Type B pancreatic cell (in vitro differentiated cells): ENCODE data around the gene GNG3. TPM values are rescaled to one million over a fixed set of nuclear protein-coding genes. Genes with fewer than 3 reads are reported as not detected.
A peak's percentile ranks its signal among the peaks of the same experiment; 100 is the strongest.

Source experiments
- DNase-seq: peaks from one replicate; pipeline ENCODE4 v3.0.0; 2021; ENCODE audit warnings: mixed read lengths; ENCODE audit not compliant: unreplicated experiment; ENCODE audit errors: extremely low spot score
- H3K27ac Mint-ChIP-seq: 2 replicates; pipeline ENCODE4 v1.8.0; 2021; ENCODE audit warnings: mild to moderate bottlenecking, mixed read lengths
- H3K27me3 Mint-ChIP-seq: 2 replicates; pipeline ENCODE4 v1.8.0; 2021; ENCODE audit warnings: mixed read lengths
- H3K36me3 Mint-ChIP-seq: 2 replicates; pipeline ENCODE4 v1.8.0; 2021; ENCODE audit warnings: mixed read lengths
- H3K4me1 Mint-ChIP-seq: one replicate; pipeline ENCODE4 v1.8.0; 2021; ENCODE audit warnings: mixed read lengths; ENCODE audit not compliant: unreplicated experiment
- H3K4me3 Mint-ChIP-seq: 2 replicates; pipeline ENCODE4 v1.8.0; 2021; ENCODE audit warnings: mild to moderate bottlenecking, mixed read lengths
- H3K9me3 Mint-ChIP-seq: 2 replicates; pipeline ENCODE4 v1.8.0; 2021; ENCODE audit warnings: mixed read lengths
- total RNA-seq: library from RNA; stranded (reverse); gene quantifications from 2 replicates; pipeline ENCODE4 v1.2.1, GENCODE V29; 2021; ENCODE audit warnings: low replicate concordance
- TF ChIP-seq, protein P1 (sequence below): fragments of 200-600 bp; sonication (generic); conservative IDR thresholded peaks from 2 replicates; pipeline ENCODE4 v1.5.0; 2021; ENCODE audit warnings: antibody characterized with exemption, mild to moderate bottlenecking

The GNG3 gene
- total RNA-seq, 1 donor from 2014 or later: 4.7 TPM

DNA sequence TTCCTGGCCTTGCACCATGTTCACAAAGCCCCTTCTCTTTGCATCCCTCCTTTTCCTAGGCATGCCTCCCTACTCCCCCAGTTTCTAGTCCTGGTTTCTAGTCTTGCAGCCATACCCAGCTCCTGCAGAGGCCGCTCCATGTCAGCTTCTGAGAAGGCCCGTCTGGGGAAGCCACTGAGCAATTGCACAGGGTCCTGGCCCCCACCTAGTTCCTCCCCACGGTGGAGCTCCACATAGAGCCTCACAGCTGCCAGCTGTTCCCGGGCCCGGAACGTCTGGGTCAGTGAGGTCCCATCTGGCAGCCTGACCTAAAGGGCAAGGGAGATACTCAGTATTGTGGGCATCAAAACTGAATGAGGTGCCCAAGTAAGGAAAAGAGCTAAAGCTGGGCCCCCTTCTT, 30.8 kb upstream of the GNG3 start:
- Mint-ChIP-seq H3K27me3 (no peaks in the 10 kb centered on the region), H3K4me3 (peak overlapping the region; percentile 95), H3K27ac (peak overlapping the region; percentile 94), H3K36me3 (peaks cover 8% of the 10 kb centered on the region), H3K4me1 (peaks cover 28% of the 10 kb centered on the region), H3K9me3 (no peaks in the 10 kb centered on the region)
- DNase-seq: no peak
- TF ChIP-seq, protein P1, sequence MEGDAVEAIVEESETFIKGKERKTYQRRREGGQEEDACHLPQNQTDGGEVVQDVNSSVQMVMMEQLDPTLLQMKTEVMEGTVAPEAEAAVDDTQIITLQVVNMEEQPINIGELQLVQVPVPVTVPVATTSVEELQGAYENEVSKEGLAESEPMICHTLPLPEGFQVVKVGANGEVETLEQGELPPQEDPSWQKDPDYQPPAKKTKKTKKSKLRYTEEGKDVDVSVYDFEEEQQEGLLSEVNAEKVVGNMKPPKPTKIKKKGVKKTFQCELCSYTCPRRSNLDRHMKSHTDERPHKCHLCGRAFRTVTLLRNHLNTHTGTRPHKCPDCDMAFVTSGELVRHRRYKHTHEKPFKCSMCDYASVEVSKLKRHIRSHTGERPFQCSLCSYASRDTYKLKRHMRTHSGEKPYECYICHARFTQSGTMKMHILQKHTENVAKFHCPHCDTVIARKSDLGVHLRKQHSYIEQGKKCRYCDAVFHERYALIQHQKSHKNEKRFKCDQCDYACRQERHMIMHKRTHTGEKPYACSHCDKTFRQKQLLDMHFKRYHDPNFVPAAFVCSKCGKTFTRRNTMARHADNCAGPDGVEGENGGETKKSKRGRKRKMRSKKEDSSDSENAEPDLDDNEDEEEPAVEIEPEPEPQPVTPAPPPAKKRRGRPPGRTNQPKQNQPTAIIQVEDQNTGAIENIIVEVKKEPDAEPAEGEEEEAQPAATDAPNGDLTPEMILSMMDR: no peak

DNA sequence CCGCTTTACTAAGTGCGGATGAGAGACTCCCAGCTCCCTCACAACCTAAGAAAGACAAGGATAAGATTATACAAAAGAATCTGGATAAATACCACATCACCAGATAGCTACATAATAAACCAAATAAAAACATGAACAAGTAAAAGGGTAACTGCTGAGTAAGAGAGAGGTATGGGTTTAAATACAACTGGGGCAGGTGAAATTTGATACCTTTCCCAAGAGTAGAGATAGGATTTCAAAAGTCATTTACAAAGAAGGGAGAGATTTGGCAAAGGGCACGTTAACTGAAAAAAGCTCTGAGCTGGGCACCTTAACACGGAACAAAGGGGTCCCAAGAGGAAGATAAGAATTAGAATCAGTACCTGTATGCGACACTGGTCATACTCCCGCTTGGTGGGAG, 30.3 kb upstream of the GNG3 start:
- no peak for DNase-seq
- H3K4me3 Mint-ChIP-seq: peak overlapping the region; percentile 95
- peaks cover 28% of the 10 kb centered on the region for H3K4me1 Mint-ChIP-seq
- peak overlapping the region; percentile 94 for H3K27ac Mint-ChIP-seq
- no peaks in the 10 kb centered on the region for H3K27me3 Mint-ChIP-seq
- TF ChIP-seq, protein P1: no peak
- no peaks in the 10 kb centered on the region for H3K9me3 Mint-ChIP-seq
- peaks cover 8% of the 10 kb centered on the region for H3K36me3 Mint-ChIP-seq

DNA sequence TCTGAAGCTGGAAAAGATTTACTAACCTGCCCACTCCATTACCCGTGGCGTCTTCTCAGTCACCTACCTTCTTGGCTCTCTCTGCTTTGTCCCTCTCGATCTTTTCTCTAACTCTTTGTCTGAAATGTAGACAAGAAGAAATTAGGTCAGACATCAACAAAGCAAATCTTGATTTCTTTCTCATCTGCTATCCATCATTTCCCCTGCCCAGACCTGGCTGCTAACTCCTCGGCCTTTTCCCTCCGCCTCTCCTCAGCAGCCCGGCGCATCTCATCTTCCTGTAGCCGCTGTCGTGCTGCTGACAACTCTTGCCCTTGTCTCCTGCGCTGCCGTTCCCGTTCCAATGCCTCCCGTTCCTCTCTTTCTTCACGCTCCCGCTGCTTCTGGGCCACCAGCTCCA, 29.8 kb upstream of the GNG3 start:
- TF ChIP-seq, protein P1: no peak
- H3K9me3 Mint-ChIP-seq: no peaks in the 10 kb centered on the region
- no peaks in the 10 kb centered on the region for H3K27me3 Mint-ChIP-seq
- peak overlapping the region; percentile 95 for H3K4me3 Mint-ChIP-seq
- H3K4me1 Mint-ChIP-seq: peaks cover 28% of the 10 kb centered on the region
- no peak for DNase-seq
- peak overlapping the region; percentile 94 for H3K27ac Mint-ChIP-seq
- peaks cover 8% of the 10 kb centered on the region for H3K36me3 Mint-ChIP-seq

DNA sequence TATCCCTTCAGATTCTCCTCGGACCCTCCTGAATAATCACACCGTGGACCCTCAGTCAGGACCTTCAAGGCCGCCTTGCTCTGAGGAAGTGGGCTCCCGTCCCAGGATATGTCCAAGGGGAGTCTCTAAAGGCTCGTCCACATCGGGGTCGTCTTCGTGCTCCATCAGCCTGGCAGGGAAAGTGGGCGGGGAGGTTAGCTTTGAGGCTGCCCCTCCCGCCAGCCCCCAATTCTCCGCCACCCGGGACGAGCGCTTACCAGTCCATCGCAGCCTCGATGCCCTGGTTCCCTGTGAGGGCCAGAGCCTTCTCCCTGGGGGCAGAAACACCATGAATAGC, 29.1 kb upstream of the GNG3 start:
- TF ChIP-seq, protein P1: no peak
- peaks cover 28% of the 10 kb centered on the region for H3K4me1 Mint-ChIP-seq
- H3K27me3 Mint-ChIP-seq: no peaks in the 10 kb centered on the region
- H3K9me3 Mint-ChIP-seq: no peaks in the 10 kb centered on the region
- H3K27ac Mint-ChIP-seq: peak overlapping the region; percentile 94
- peak overlapping the region; percentile 95 for H3K4me3 Mint-ChIP-seq
- no peak for DNase-seq
- H3K36me3 Mint-ChIP-seq: peaks cover 8% of the 10 kb centered on the region

DNA sequence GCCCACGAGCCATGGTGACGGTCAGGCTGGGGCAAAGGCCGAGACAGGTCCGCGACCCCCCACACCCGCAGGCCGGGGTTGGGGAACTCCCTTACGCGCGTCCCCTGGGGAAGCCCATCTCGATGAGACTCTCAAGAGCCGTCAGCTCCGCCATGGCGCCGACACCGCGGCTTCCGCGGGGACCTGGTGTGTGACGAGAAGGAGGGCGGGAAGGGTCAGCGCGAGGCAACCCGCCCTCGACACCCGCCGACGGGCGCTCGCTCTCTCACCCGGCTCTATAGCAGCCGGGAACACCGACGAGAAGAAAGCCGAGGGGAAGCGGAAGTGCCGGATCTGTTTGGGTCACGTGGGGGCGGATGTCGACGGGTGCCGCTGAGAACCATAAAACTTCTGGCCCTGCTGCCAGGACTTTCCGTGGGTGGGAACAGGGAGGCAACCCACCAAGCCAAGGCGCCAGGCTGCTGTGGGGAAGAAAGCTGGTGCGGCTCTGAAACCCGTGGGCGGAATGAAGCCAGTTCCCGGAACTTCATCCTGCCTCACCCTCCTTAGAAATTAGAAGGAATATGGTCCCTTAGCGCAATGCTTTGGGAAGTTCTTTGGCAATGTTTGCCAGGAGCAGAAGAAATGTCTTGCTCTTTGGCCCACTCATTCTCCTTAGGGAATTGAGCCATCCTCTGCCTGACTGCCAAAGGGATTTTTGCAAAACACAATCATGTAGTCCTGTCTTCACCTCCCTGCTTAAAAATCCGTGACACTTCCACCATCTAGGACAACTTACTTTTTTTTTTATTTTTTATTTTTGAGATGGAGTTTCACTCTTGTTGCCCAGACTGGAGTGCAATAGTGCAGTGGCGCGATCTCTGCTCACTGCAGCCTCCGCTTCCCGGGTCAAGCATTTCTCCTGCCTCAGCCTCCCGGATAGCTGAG, 28.4 kb upstream of the GNG3 start, which contains the start of gene UBXN1:
UBXN1 (minus strand) TSS at position 304 of the 927 bp plus-strand sequence; CDS start at position 154, 150 bp downstream.
- Mint-ChIP-seq H3K27me3 (no peaks in the 10 kb centered on the region), H3K4me1 (peaks cover 28% of the 10 kb centered on the region), H3K9me3 (no peaks in the 10 kb centered on the region), H3K4me3 (peak within 1 kb of the TSS; percentile 95), H3K27ac (peak within 1 kb of the TSS; percentile 94), H3K36me3 (peaks cover 8% of the 10 kb centered on the region)
- TF ChIP-seq, protein P1: no peak
- DNase-seq: peak; percentile 87
